ENCODE results near the gene MT3. TPM values are rescaled to one million over a fixed set of nuclear protein-coding genes. Genes with fewer than 3 reads are reported as not detected.
"Not testable (repeated sequence)": the region's sequence is repeated elsewhere in the genome, so short reads cannot be mapped to it uniquely, and the experiment has no call there.

MT3 gene
- total RNA-seq, 1 donor from 2014 or later = 0.77 TPM

DNA sequence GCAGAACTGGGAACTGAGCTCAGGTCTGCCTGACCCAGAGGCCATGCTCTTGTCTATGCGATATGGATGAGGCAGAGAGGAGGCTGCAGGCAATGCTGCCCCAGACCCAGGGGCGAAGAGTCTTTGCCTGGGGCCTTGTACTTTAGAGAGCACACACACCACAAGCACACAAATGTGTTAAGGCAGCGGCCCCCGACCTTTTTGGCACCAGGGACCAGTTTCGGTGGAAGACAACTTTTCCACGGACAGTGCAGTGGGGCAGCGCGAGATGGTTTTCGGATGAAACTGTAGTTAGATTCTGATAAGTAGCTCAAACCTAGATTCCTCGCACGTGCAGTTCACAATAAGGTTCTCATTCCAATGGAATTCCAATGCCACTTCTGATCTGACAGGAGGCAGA, 17.8 kb upstream of the MT3 start:
- H3K27me3 Mint-ChIP-seq (ENCODE audit: low read depth) = peaks cover 6% of the 10 kb centered on the region
- no peaks in the 10 kb centered on the region for H3K4me1 Mint-ChIP-seq (ENCODE audit: low read depth)
- no peaks in the 10 kb centered on the region for H3K36me3 Mint-ChIP-seq (ENCODE audit: low read depth)
- peaks cover 9% of the 10 kb centered on the region for H3K9me3 Mint-ChIP-seq (ENCODE audit: low read depth)
- DNase-seq (ENCODE audit: low spot score) = no peak
- H3K4me3 Mint-ChIP-seq (ENCODE audit: unreplicated experiment) = no peak overlapping the region
- TF ChIP-seq, protein P1, sequence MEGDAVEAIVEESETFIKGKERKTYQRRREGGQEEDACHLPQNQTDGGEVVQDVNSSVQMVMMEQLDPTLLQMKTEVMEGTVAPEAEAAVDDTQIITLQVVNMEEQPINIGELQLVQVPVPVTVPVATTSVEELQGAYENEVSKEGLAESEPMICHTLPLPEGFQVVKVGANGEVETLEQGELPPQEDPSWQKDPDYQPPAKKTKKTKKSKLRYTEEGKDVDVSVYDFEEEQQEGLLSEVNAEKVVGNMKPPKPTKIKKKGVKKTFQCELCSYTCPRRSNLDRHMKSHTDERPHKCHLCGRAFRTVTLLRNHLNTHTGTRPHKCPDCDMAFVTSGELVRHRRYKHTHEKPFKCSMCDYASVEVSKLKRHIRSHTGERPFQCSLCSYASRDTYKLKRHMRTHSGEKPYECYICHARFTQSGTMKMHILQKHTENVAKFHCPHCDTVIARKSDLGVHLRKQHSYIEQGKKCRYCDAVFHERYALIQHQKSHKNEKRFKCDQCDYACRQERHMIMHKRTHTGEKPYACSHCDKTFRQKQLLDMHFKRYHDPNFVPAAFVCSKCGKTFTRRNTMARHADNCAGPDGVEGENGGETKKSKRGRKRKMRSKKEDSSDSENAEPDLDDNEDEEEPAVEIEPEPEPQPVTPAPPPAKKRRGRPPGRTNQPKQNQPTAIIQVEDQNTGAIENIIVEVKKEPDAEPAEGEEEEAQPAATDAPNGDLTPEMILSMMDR (IDR thresholded peaks at IDR 0.05) = no peak
- H3K27ac Mint-ChIP-seq (ENCODE audit: unreplicated experiment) = no peak overlapping the region

GRCh38 chr16:56574625-56575024, 14.7 kb upstream of the MT3 start:
- H3K4me1 Mint-ChIP-seq (ENCODE audit: low read depth) = no peaks in the 10 kb centered on the region
- TF ChIP-seq, protein P1 (IDR thresholded peaks at IDR 0.05) = no peak
- no peaks in the 10 kb centered on the region for H3K27me3 Mint-ChIP-seq (ENCODE audit: low read depth)
- no peak for DNase-seq (ENCODE audit: low spot score)
- no peak overlapping the region for H3K4me3 Mint-ChIP-seq (ENCODE audit: unreplicated experiment)
- peaks cover 9% of the 10 kb centered on the region for H3K9me3 Mint-ChIP-seq (ENCODE audit: low read depth)
- H3K27ac Mint-ChIP-seq (ENCODE audit: unreplicated experiment) = no peak overlapping the region
- H3K36me3 Mint-ChIP-seq (ENCODE audit: low read depth) = no peaks in the 10 kb centered on the region

GRCh38 chr16:56576585-56577299, 12.6 kb upstream of the MT3 start:
- H3K4me1 Mint-ChIP-seq (ENCODE audit: low read depth) = peaks cover 4% of the 10 kb centered on the region
- H3K27me3 Mint-ChIP-seq (ENCODE audit: low read depth) = no peaks in the 10 kb centered on the region
- TF ChIP-seq, protein P1 (IDR thresholded peaks at IDR 0.05) = peak; percentile 79
- H3K27ac Mint-ChIP-seq (ENCODE audit: unreplicated experiment) = no peak overlapping the region
- peaks cover 9% of the 10 kb centered on the region for H3K9me3 Mint-ChIP-seq (ENCODE audit: low read depth)
- no peaks in the 10 kb centered on the region for H3K36me3 Mint-ChIP-seq (ENCODE audit: low read depth)
- DNase-seq (ENCODE audit: low spot score) = no peak
- no peak overlapping the region for H3K4me3 Mint-ChIP-seq (ENCODE audit: unreplicated experiment)

DNA sequence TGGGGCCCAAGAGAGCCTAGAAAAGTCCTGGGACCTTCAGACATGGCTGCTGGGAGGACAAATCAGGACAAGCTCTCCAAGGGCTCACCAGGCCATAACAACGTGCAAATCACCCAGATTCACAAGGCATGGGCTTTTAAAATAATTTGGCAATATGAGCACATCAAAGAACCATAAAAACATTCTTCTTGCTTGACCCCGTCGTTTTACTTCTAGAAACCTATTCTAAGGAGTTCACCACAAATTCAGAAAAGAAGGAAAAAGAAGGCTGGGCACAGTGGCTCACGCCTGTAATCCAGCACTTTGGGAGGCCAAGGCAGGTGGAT, 12.1 kb upstream of the MT3 start:
- Mint-ChIP-seq H3K27ac (ENCODE audit: unreplicated experiment) (no peak overlapping the region), H3K36me3 (ENCODE audit: low read depth) (no peaks in the 10 kb centered on the region), H3K9me3 (ENCODE audit: low read depth) (peaks cover 9% of the 10 kb centered on the region), H3K4me1 (ENCODE audit: low read depth) (peaks cover 9% of the 10 kb centered on the region), H3K4me3 (ENCODE audit: unreplicated experiment) (no peak overlapping the region), H3K27me3 (ENCODE audit: low read depth) (no peaks in the 10 kb centered on the region)
- TF ChIP-seq, protein P1 (IDR thresholded peaks at IDR 0.05) = no peak
- no peak for DNase-seq (ENCODE audit: low spot score)

DNA sequence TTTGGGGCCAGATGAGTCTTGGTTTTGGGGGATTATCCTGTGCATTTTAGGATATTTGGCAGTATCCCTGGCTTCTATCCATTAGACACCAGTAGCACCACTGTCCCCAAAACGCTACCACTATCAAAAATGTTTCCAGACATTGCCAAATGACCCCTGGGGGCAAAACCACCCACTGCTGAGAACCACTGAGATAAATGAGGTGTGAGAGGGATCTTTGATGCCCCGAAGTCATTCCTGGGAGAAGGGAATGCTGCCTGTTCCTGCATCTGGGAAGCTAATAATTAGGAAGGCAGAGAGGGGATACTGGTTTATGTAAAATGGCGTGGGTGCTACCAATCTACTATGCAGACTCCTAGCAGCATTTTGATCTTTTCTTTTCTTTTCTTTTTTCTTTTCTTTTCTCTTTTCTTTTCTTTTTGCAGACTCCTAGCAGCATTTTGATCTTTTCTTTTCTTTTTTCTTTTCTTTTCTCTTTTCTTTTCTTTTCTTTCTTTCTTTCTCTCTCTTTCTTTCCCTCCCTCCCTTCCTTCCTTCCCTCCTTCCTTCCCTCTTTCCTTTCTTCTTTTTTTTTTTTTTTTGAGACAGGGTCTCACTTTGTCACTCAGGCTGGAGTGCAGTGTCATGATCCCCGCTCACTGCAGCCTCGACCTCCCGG, 8.8 kb upstream of the MT3 start:
- Mint-ChIP-seq H3K36me3 (ENCODE audit: low read depth) (no peaks in the 10 kb centered on the region), H3K27ac (ENCODE audit: unreplicated experiment) (no peak overlapping the region), H3K27me3 (ENCODE audit: low read depth) (no peaks in the 10 kb centered on the region), H3K9me3 (ENCODE audit: low read depth) (no peaks in the 10 kb centered on the region), H3K4me3 (ENCODE audit: unreplicated experiment) (no peak overlapping the region), H3K4me1 (ENCODE audit: low read depth) (peaks cover 9% of the 10 kb centered on the region)
- TF ChIP-seq, protein P1 (IDR thresholded peaks at IDR 0.05) = no peak
- DNase-seq (ENCODE audit: low spot score) = no peak

DNA sequence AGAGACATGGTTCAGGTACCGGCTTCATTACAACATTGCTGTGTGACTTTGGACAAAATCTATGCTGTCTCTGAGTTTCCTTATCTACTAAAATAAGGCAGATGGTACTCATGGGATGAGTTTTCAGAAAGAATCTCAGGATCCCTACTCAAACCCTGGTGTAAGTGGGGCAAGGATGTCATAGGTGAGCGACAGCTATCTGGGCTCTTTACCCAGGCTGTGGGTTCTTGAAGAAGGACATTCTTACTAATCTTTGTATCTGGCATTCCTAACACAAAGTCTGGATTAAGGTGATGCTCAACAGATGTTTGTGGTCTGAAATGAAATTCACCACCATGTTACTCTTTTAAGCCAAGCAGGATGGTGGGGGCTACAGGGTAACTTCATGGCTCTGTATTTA, 6.4 kb upstream of the MT3 start:
- H3K27me3 Mint-ChIP-seq (ENCODE audit: low read depth); DNase-seq (ENCODE audit: low spot score); H3K4me3 Mint-ChIP-seq (ENCODE audit: unreplicated experiment); H3K36me3 Mint-ChIP-seq (ENCODE audit: low read depth); H3K4me1 Mint-ChIP-seq (ENCODE audit: low read depth); H3K9me3 Mint-ChIP-seq (ENCODE audit: low read depth); H3K27ac Mint-ChIP-seq (ENCODE audit: unreplicated experiment): not testable (repeated sequence)
